ENCODE data around the gene PRKCB. TPM values are rescaled to one million over a fixed set of nuclear protein-coding genes. Genes with fewer than 3 reads are reported as not detected.

PRKCB gene
- total RNA-seq, 4 donors from 2014 or later: 7.0 to 88.3 (median 15.9) TPM

DNA sequence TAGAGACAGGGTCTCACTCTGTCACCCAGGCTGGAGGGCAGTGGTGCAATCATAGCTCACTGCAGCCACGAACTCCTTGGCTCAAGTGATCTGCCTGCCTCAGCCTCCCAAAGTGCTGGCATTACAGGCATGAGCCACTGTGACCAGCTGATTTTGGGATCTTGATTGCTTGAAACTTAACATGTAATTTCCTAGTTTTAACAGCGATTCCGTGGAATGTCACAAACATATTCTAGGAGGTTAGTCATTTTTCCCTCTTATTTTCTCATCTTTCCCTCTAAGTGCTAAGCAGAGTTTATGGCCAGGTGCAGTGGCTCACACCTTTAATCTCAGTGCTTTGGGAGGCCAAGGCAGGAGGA is 297.0 kb downstream of the PRKCB start:
- Histone ChIP-seq H3K9me3 (no peaks in the 10 kb centered on the region), H3K27me3 (no peaks in the 10 kb centered on the region), H3K27ac (no peak overlapping the region), H3K36me3 (no peaks in the 10 kb centered on the region), H3K4me3 (no peak overlapping the region), H3K4me1 (no peaks in the 10 kb centered on the region)
- no peak for TF ChIP-seq POLR2A (IDR thresholded peaks at IDR 0.05)
- TF ChIP-seq, protein P1, sequence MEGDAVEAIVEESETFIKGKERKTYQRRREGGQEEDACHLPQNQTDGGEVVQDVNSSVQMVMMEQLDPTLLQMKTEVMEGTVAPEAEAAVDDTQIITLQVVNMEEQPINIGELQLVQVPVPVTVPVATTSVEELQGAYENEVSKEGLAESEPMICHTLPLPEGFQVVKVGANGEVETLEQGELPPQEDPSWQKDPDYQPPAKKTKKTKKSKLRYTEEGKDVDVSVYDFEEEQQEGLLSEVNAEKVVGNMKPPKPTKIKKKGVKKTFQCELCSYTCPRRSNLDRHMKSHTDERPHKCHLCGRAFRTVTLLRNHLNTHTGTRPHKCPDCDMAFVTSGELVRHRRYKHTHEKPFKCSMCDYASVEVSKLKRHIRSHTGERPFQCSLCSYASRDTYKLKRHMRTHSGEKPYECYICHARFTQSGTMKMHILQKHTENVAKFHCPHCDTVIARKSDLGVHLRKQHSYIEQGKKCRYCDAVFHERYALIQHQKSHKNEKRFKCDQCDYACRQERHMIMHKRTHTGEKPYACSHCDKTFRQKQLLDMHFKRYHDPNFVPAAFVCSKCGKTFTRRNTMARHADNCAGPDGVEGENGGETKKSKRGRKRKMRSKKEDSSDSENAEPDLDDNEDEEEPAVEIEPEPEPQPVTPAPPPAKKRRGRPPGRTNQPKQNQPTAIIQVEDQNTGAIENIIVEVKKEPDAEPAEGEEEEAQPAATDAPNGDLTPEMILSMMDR (IDR thresholded peaks at IDR 0.05): no peak
- no peak for DNase-seq

DNA sequence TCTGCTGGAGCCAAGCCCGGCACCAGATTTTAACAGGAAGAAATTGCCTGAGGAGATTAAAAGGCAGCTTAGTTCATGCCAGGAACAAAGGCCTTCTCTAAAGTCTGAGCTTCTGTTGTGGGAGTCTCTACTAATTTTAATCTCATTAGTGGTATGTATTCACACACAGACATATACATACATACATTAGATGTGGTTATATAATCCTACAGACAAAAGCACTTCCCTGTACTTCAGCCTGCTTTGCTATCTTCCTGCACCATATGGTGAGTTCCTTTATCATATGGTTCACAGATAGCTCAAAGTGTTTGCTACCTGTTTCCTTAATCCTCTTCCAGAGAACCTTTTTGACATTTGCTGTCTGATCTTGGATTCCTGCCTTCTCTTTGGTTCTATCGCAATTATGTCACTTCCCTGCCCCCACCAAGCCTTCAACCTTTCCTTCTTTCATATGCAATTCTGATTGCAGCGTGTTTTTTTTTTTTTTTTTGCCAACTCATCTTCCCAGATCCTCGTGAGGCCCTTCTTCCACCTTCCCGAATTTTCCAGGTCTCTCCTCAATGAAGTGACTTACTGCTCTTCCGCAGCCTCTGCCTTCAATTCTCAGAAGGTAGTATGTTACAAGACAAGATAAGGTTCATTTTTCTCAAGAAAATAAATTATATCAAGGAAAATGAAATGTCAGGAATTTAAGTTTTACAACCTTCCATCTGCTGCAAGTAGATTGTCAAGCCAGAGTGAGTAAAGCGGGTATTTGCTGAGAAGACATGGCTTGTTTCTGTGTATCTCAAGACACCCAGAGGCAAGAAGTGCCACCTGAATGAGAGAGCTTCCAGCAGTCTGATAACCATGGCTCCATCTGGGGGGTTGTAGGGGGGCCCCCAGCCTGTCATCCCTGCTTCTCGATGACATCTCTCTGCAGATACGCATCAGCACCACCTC is 300.1 kb downstream of the PRKCB start:
- Histone ChIP-seq H3K4me3 (no peak overlapping the region), H3K4me1 (no peaks in the 10 kb centered on the region), H3K27me3 (no peaks in the 10 kb centered on the region), H3K27ac (no peak overlapping the region), H3K36me3 (no peaks in the 10 kb centered on the region), H3K9me3 (no peaks in the 10 kb centered on the region)
- TF ChIP-seq, protein P1 (IDR thresholded peaks at IDR 0.05): no peak
- no peak for TF ChIP-seq POLR2A (IDR thresholded peaks at IDR 0.05)
- no peak for DNase-seq

DNA sequence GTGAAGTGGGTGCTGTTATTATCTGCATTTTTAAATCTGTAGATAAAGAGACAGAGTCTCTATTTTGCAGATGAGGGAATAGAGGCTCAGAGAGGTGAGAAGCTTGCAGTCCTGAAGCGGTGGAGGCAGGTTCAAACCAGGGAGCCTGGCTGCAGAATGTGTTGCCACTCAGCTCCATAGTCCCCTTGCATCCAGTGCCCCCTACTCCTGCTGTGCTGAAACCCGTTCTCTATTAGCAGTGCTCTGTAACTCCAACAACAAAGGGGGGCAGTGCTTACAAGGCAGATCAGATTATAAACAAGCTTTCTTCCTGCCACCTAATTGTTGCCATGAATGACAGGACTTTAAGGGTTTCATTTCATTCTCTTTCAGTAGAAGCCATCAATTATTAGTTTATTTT is 302.2 kb downstream of the PRKCB start:
- H3K9me3 ChIP-seq: no peaks in the 10 kb centered on the region
- TF ChIP-seq, protein P1 (IDR thresholded peaks at IDR 0.05): no peak
- TF ChIP-seq POLR2A (IDR thresholded peaks at IDR 0.05): no peak

DNA sequence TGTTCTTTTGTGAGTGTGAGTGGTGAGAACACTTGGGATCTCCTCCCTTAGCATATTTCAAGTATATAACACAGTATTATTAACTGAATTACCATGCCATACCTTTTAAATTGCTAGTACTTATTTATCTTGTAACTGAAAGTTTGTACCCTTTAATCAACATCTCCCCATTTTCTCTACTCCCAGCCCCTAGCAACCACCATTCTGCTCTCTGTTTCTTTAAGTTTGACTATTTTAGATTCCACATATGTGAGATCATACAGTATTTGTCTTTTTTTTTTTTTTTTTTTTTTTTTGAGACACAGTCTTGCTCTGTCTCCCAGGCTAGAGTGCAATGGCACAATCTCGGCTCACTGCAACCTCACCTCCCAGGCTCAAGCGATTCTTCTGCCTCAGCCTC is 302.8 kb downstream of the PRKCB start:
- TF ChIP-seq POLR2A (IDR thresholded peaks at IDR 0.05): no peak
- TF ChIP-seq, protein P1 (IDR thresholded peaks at IDR 0.05): no peak
- Histone ChIP-seq H3K36me3 (no peaks in the 10 kb centered on the region), H3K9me3 (no peaks in the 10 kb centered on the region), H3K27me3 (no peaks in the 10 kb centered on the region), H3K27ac (no peak overlapping the region), H3K4me1 (no peaks in the 10 kb centered on the region), H3K4me3 (no peak overlapping the region)
- DNase-seq: no peak

More for the DNA sequence above, 302.2 kb downstream of the PRKCB start:
- Histone ChIP-seq H3K27me3 (no peaks in the 10 kb centered on the region), H3K4me1 (no peaks in the 10 kb centered on the region), H3K4me3 (no peak overlapping the region), H3K36me3 (no peaks in the 10 kb centered on the region), H3K27ac (no peak overlapping the region)
- DNase-seq: no peak

DNA sequence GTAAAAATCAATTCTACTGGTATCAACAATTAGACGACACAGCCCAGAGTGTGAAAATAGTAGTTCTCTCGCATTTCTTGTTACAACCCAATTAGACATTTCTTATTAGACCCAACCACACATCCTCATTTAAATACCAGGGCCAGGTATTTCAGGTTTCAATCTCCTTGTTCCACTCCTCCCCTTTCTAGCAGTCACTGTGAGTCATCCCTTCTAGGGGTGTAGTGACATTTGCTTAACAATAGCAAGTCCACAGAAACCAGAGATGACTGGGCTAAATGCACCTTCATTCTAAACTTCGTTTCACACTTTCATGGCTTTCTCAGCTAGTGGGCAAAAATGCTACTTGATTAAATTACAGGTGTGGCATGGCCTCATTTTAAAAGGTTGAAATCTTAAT is 303.5 kb downstream of the PRKCB start:
- no peaks in the 10 kb centered on the region for H3K4me1 ChIP-seq
- no peak for DNase-seq
- H3K9me3 ChIP-seq: no peaks in the 10 kb centered on the region
- H3K4me3 ChIP-seq: no peak overlapping the region
- no peaks in the 10 kb centered on the region for H3K36me3 ChIP-seq
- H3K27me3 ChIP-seq: no peaks in the 10 kb centered on the region
- H3K27ac ChIP-seq: no peak overlapping the region
- TF ChIP-seq, protein P1 (IDR thresholded peaks at IDR 0.05): no peak
- no peak for TF ChIP-seq POLR2A (IDR thresholded peaks at IDR 0.05)
